LNCAP (cell line): ENCODE results near the gene SEZ6L.

Experiments
- TF ChIP-seq, protein P1 (sequence below): fragments of 450-650 bp; IDR thresholded peaks from 2 replicates; pipeline ENCODE4 v1.5.1; 2017; ENCODE audit warnings: mild to moderate bottlenecking

Gene SEZ6L

GRCh38 chr22:26289611-26290101, 120.4 kb downstream of the SEZ6L start:
- TF ChIP-seq, protein P1, sequence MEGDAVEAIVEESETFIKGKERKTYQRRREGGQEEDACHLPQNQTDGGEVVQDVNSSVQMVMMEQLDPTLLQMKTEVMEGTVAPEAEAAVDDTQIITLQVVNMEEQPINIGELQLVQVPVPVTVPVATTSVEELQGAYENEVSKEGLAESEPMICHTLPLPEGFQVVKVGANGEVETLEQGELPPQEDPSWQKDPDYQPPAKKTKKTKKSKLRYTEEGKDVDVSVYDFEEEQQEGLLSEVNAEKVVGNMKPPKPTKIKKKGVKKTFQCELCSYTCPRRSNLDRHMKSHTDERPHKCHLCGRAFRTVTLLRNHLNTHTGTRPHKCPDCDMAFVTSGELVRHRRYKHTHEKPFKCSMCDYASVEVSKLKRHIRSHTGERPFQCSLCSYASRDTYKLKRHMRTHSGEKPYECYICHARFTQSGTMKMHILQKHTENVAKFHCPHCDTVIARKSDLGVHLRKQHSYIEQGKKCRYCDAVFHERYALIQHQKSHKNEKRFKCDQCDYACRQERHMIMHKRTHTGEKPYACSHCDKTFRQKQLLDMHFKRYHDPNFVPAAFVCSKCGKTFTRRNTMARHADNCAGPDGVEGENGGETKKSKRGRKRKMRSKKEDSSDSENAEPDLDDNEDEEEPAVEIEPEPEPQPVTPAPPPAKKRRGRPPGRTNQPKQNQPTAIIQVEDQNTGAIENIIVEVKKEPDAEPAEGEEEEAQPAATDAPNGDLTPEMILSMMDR: no peak

- TF ChIP-seq, protein P1: no peak
Measured at GRCh38 chr22:26291940-26292666, 122.8 kb downstream of the SEZ6L start.

- TF ChIP-seq, protein P1: no peak
Measured at GRCh38 chr22:26292667-26292995, 123.4 kb downstream of the SEZ6L start.

GRCh38 chr22:26295563-26296126, 126.4 kb downstream of the SEZ6L start:
- TF ChIP-seq, protein P1: no peak

GRCh38 chr22:26298605-26299310, 129.5 kb downstream of the SEZ6L start:
- TF ChIP-seq, protein P1: no peak

- TF ChIP-seq, protein P1: no peak
Measured at GRCh38 chr22:26302726-26303125, 133.5 kb downstream of the SEZ6L start.

- TF ChIP-seq, protein P1: no peak
Measured at GRCh38 chr22:26303475-26303874, 134.2 kb downstream of the SEZ6L start.
